ENCODE results near the gene BRD1.

DNA sequence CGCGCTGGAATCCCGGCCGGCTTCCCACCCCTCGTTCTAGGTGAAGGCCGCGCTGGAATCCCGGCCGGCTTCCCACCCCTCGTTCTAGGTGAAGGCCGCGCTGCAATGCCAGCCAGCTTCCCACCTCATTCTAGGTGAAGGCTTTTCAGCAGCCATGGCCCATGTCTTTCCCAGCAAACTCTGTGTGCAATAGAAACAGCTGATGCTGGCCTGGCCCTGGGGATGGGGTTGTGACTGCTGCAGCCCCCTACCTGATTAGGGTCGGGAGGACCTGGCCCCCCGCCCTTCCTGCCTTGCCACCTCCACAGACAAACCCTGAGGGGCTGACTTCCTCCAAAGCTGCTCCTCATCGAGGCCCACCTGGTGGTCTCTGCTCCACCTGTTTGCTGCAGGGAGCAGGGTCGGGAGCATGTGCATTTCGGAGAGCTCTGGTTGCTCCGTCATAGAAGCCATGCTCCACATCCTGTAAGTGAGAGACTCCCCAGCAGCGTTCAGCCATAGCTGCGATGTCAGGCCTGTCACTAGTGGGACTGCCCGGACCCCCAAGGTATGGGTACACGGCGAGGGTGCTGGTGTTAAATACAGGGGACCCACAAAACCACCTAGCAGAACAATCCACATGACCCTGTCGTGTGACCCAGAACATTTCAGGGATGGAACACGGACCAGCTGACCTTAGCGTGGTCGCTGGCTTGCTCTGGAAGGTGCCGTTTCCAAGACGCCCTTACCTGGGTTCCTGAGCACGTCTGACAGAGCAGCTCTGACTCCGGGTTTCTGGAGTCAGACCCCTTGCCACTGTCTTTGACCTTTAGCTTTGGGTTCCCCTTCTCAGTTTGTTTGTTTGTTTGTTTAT, 29.3 kb upstream of the BRD1 start:
- TF ChIP-seq, protein P1, sequence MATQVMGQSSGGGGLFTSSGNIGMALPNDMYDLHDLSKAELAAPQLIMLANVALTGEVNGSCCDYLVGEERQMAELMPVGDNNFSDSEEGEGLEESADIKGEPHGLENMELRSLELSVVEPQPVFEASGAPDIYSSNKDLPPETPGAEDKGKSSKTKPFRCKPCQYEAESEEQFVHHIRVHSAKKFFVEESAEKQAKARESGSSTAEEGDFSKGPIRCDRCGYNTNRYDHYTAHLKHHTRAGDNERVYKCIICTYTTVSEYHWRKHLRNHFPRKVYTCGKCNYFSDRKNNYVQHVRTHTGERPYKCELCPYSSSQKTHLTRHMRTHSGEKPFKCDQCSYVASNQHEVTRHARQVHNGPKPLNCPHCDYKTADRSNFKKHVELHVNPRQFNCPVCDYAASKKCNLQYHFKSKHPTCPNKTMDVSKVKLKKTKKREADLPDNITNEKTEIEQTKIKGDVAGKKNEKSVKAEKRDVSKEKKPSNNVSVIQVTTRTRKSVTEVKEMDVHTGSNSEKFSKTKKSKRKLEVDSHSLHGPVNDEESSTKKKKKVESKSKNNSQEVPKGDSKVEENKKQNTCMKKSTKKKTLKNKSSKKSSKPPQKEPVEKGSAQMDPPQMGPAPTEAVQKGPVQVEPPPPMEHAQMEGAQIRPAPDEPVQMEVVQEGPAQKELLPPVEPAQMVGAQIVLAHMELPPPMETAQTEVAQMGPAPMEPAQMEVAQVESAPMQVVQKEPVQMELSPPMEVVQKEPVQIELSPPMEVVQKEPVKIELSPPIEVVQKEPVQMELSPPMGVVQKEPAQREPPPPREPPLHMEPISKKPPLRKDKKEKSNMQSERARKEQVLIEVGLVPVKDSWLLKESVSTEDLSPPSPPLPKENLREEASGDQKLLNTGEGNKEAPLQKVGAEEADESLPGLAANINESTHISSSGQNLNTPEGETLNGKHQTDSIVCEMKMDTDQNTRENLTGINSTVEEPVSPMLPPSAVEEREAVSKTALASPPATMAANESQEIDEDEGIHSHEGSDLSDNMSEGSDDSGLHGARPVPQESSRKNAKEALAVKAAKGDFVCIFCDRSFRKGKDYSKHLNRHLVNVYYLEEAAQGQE (IDR thresholded peaks at IDR 0.05; ENCODE audit: low read depth): no peak
- TF ChIP-seq, protein P2, sequence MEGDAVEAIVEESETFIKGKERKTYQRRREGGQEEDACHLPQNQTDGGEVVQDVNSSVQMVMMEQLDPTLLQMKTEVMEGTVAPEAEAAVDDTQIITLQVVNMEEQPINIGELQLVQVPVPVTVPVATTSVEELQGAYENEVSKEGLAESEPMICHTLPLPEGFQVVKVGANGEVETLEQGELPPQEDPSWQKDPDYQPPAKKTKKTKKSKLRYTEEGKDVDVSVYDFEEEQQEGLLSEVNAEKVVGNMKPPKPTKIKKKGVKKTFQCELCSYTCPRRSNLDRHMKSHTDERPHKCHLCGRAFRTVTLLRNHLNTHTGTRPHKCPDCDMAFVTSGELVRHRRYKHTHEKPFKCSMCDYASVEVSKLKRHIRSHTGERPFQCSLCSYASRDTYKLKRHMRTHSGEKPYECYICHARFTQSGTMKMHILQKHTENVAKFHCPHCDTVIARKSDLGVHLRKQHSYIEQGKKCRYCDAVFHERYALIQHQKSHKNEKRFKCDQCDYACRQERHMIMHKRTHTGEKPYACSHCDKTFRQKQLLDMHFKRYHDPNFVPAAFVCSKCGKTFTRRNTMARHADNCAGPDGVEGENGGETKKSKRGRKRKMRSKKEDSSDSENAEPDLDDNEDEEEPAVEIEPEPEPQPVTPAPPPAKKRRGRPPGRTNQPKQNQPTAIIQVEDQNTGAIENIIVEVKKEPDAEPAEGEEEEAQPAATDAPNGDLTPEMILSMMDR (IDR thresholded peaks at IDR 0.05 in 2 of 3, conservative IDR thresholded peaks at IDR 0.05 in 1 of 3; ENCODE audit: borderline replicate concordance in 1 of 3, insufficient read depth in 1 of 3, low read depth in 2 of 3, low read length in 2 of 3): no peak
- TF ChIP-seq POLR2AphosphoS5 (IDR thresholded peaks at IDR 0.05; ENCODE audit: low read depth, low read length) (no peak), EZH2 (IDR thresholded peaks at IDR 0.05) (no peak), YY1 (IDR thresholded peaks at IDR 0.05; ENCODE audit: extremely low read depth, insufficient replicate concordance, low read depth, low read length) (no peak), POLR2A (IDR thresholded peaks at IDR 0.05; ENCODE audit: borderline replicate concordance, extremely low read depth, insufficient read depth, insufficient read length) (no peak), EZH2phosphoT487 (IDR thresholded peaks at IDR 0.05; ENCODE audit: borderline replicate concordance) (no peak)
